Posterior cingulate gyrus (tissue), 11 donors: ENCODE data around the gene RUVBL1.
A peak's percentile ranks its signal among the peaks of the same experiment; 100 is the strongest.

Experiments
- DNase-seq, 10 donors: peaks; one replicate each; pipeline versions ENCODE4 v3.0.0 to v3.0.0-alpha.2; 2020 to 2021; ENCODE audit warnings: mixed read lengths in 3 of 10
- intact Hi-C: fragments of 100-400 bp; cut with DNase I; formaldehyde crosslinking; loops from one replicate; pipeline ENCODE4 v1.15.1; 2023

RUVBL1 gene

DNA sequence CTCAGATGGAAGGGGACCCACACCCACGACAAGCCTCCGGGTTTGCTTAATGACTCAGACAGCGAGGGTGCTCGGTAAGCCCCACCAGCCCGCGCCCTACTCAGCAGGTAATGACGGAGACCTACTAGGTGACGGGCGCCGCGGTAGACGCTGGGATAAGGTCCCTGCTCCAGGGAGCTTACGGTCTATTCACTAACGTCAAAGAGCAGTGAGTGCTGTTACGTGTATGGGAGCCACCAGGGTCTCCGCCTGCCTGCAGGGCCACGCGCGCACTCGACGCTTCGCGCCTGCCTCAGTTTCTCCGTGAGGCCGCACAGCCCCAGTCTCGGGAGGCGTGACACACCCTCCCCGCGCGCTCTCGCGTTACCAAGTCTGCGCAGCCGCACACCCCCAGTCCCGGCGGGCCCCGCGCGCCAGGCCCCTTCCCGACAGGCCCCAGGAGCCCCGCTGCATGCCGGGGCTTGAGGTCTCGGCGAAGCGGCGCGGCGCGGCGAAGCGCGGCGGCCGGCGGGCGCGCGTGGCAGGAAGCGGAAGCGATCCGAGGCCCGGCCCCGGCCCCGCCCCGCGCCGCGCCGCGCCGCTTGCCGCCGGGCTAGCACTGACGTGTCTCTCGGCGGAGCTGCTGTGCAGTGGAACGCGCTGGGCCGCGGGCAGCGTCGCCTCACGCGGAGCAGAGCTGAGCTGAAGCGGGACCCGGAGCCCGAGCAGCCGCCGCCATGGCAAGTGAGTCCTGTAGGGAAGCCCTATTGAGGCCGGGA is 71.6 kb downstream of the RUVBL1 start, which contains the start of gene SEC61A1:
SEC61A1 (plus strand) TSS at position 601 of the 758 bp plus-strand sequence; CDS start at position 717, 116 bp downstream.
- intact Hi-C loops: loop anchor here (10.0 kb wide), 1 partner anchor 457 kb away; the partner anchor contains the start of genes MCM2 and TPRA1
- peak; percentile 87 to 99 (median 91) for DNase-seq

DNA sequence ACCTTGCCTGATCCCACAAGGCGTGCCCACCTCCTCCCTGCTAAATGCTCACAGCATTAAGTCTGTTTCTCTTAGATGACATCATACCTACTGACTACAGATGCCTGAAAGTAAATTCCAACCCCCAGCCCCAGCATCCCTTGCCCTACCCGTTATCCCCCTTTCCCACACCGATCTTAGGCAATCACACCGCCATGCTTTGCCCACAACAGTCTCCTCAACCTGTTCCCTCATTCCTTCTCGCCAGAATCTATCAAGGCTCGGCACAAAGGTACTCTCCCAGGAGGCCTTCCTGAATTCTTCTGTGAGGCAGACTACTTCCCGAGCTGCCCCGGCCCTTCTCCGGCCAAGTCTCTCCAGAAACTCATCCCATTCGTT is 72.2 kb downstream of the RUVBL1 start:
- no peak for DNase-seq

DNA sequence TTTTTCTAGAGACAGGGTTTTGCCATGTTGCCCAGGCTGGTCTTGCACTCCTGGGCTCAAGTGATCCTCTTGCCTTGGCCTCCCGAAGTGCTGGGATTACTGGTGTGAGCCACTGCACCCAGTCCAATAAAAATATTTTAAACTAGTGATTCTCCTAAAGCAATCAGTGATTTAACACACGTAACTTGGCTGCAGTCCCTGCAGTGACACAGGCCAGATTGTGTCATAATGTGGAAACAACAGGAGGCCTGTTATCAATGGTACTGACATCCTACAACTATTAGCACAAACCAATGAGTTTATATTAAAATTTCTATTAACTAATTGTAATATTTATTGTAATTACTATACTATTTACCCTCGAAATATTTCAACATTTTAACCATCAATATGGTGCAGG is 73.0 kb downstream of the RUVBL1 start:
- DNase-seq: no peak
- intact Hi-C loops: loop anchor here (10.0 kb wide), 1 partner anchor 456 kb away; the partner anchor contains the start of genes MCM2 and TPRA1

More for the DNA sequence above, 72.2 kb downstream of the RUVBL1 start:
- intact Hi-C loops: loop anchor here (10.0 kb wide), 1 partner anchor 457 kb away; the partner anchor contains the start of genes MCM2 and TPRA1

DNA sequence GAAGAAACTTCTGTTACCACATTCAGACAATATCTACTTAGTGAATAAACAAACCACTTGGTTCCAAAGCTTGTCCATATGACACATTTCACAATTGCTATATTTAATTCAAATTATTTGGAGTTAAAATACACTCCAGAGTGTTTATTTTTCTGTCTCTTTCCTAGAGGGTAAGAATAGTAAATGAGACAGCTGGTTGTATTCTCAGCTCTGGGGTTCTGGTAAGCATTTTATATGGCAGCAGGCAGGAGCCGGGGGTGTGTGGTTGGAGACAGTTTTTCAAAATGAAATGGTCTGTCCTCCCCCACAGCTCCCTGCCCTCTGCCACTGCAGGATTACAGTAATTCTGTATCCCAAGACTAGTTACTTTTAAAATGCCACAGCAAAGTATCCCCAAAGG is 82.3 kb downstream of the RUVBL1 start:
- DNase-seq: peak in 4 of 10 donors; percentile 26 to 87 (median 69)
- intact Hi-C loops: no loop called here

DNA sequence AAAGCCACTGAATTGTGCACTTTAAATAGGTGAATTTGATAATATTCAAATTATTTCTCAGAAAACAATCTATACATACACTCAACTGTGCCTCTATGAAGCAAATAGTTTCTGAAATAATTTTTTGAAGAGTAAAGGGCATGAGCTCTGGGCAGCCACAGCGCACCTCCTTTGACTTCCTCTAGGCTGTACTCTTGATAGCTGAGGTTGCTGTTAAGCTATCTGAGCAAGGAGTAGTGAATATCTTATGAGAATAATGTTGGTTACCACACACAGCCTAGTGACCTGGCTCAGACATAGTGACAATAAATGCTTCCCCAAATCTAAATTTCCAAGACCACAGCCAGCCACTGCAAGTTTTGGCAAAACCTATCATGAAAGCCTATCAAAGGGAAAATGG is 83.0 kb downstream of the RUVBL1 start:
- DNase-seq: no peak
- intact Hi-C loops: no loop called here

DNA sequence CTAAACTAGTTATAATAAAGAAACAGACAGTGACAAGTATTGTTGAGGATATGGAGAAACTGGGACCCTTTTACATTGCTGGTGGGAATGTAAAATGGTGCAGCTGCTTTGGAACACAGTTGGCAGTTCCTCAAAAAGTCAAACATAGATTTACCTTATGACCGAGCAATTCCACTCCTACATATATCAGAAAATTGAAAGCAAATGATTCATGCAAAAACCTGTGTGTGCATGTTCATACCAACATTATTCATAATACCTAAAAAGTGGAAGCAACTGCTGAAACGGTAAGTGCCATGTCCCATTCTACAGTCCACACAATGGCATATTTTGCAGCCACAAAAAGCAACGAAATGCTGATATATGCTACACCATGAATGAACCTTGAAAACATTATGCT is 83.6 kb downstream of the RUVBL1 start:
- intact Hi-C loops: no loop called here
- DNase-seq: no peak

DNA sequence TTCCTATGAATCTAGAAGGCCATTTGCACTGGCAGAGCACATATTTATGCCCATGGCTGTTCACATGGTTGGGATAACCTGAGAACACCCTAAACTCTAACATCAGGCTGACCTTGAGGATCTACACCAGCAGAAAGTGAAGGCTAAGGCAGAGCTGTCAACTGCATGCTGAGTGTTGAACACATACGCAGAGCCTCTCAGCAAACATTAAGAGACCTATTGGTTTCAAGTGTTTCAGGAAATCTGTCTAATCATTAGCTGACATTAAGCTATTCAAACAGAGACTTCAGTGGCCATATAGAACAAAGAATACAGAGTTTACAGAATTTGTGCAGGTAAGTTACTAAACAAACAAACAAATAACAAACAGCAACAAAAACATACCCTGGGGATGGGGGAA is 87.5 kb downstream of the RUVBL1 start:
- DNase-seq: no peak
- intact Hi-C loops: no loop called here

DNA sequence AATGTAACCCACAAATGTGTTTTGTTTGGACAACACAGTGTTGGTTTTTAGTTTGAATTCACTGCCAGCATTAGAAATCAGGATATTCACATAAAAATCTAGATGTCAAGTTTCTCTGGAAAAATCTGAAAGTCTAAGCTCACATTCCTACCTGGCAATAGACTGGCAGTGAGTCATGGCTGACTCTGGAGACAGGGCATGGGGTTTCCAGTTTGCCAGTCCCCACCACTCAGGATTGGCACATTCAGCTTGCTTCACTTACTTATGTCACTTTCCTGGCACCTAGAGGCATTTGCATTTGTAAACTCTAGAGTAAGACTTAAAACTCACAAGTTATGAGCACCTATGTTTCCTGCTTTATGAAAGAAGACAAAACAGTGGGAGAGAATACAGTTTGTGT is 90.5 kb downstream of the RUVBL1 start:
- no peak for DNase-seq

More for the DNA sequence above, 90.5 kb downstream of the RUVBL1 start:
- intact Hi-C loops: no loop called here
